BLaER1 treated with 17β-estradiol and CSF1 and Interleukin-3, amounts not matched to agents 10 nM and 100 nM (cell line): ENCODE results near the gene CACNG7.
A peak's percentile ranks its signal among the peaks of the same experiment; 100 is the strongest.

Experiments
- H3K27ac ChIP-seq, 11 experiments: shearing (Covaris generic); formaldehyde crosslinking; 2 replicates each; pipeline ENCODE4 v1.8.1; 2022
- H3K27me3 ChIP-seq, 11 experiments: shearing (Covaris generic); formaldehyde crosslinking; 2 replicates each; pipeline ENCODE4 v1.8.1; 2022
- H3K36me3 ChIP-seq, 11 experiments: shearing (Covaris generic); formaldehyde crosslinking; 2 replicates each; pipeline ENCODE4 v1.8.1; 2022
- H3K4me1 ChIP-seq, 10 experiments: shearing (Covaris generic); formaldehyde crosslinking; 2 replicates each; pipeline ENCODE4 v1.8.1; 2022
- H3K4me2 ChIP-seq, 11 experiments: shearing (Covaris generic); formaldehyde crosslinking; 2 replicates each; pipeline ENCODE4 v1.8.1; 2022
- H3K4me3 ChIP-seq, 10 experiments: shearing (Covaris generic); formaldehyde crosslinking; 2 replicates each; pipeline ENCODE4 v1.8.1; 2022
- H3K9ac ChIP-seq, 11 experiments: shearing (Covaris generic); formaldehyde crosslinking; 2 replicates each; pipeline ENCODE4 v1.8.1; 2022
- H3K9me3 ChIP-seq, 11 experiments: shearing (Covaris generic); formaldehyde crosslinking; replicated peaks in 1 of 11; 2 replicates each; pipeline ENCODE4 v1.8.1; 2022
- H4K20me1 ChIP-seq, 11 experiments: shearing (Covaris generic); formaldehyde crosslinking; 2 replicates each; pipeline ENCODE4 v1.8.1; 2022
- Cebpa-rat ChIP-seq, 11 experiments: shearing (Covaris generic); IDR thresholded peaks; 2 replicates each; pipeline ENCODE4 v1.8.1; 2022

CACNG7 gene

GRCh38 chr19:53905787-53906186 is 3.3 kb upstream of the CACNG7 start:
- peaks cover 62 to 84% (median 70%) of the 10 kb centered on the region in 11 experiments for H3K27me3 ChIP-seq
- H3K4me3 ChIP-seq, result no peak overlapping the region
- peaks cover 0 to 41% (median 0%) of the 10 kb centered on the region in 11 experiments; a peak in 7 of 22 replicates for H4K20me1 ChIP-seq
- no peak overlapping the region for H3K9ac ChIP-seq
- no peak for TF ChIP-seq Cebpa-rat (IDR thresholded peaks at IDR 0.05)
- H3K27ac ChIP-seq, result no peak overlapping the region
- peak overlapping the region in 1 of 11 experiments; percentile 78; a peak in 2 of 22 replicates for H3K4me2 ChIP-seq
- no peaks in the 10 kb centered on the region for H3K9me3 ChIP-seq
- H3K36me3 ChIP-seq, result no peaks in the 10 kb centered on the region
- H3K4me1 ChIP-seq, result peaks cover 0 to 38% (median 13%) of the 10 kb centered on the region in 10 experiments; a peak in 12 of 20 replicates

GRCh38 chr19:53906211-53907192 is 2.6 kb upstream of the CACNG7 start:
- H4K20me1 ChIP-seq, result peaks cover 0 to 41% (median 0%) of the 10 kb centered on the region in 11 experiments; a peak in 7 of 22 replicates
- H3K4me2 ChIP-seq, result peak overlapping the region in 10 of 11 experiments; percentile 1 to 78 (median 38); a peak in 11 of 22 replicates
- TF ChIP-seq Cebpa-rat (IDR thresholded peaks at IDR 0.05), result no peak

GRCh38 chr19:53907193-53907581 is 1.9 kb upstream of the CACNG7 start:
- Histone ChIP-seq H3K4me1 (peaks cover 0 to 38% (median 13%) of the 10 kb centered on the region in 10 experiments; a peak in 12 of 20 replicates), H3K9ac (no peak overlapping the region), H3K27me3 (peaks cover 76 to 94% (median 84%) of the 10 kb centered on the region in 11 experiments), H3K36me3 (no peaks in the 10 kb centered on the region), H3K4me2 (peak overlapping the region in 10 of 11 experiments; percentile 1 to 78 (median 38); a peak in 11 of 22 replicates), H3K4me3 (peak overlapping the region in 2 of 10 experiments; percentile 15 to 26; a peak in 1 of 20 replicates), H4K20me1 (peaks cover 0 to 41% (median 0%) of the 10 kb centered on the region in 11 experiments; a peak in 7 of 22 replicates), H3K9me3 (no peaks in the 10 kb centered on the region), H3K27ac (no peak overlapping the region)
- TF ChIP-seq Cebpa-rat (IDR thresholded peaks at IDR 0.05), result no peak

More at GRCh38 chr19:53906211-53907192, 2.6 kb upstream of the CACNG7 start:
- Histone ChIP-seq H3K27ac (no peak overlapping the region), H3K27me3 (peaks cover 69 to 91% (median 78%) of the 10 kb centered on the region in 11 experiments), H3K4me1 (peaks cover 0 to 38% (median 13%) of the 10 kb centered on the region in 10 experiments; a peak in 12 of 20 replicates), H3K9ac (no peak overlapping the region), H3K4me3 (peak overlapping the region in 3 of 10 experiments; percentile 5 to 26 (median 15); a peak in 2 of 20 replicates), H3K36me3 (no peaks in the 10 kb centered on the region), H3K9me3 (no peaks in the 10 kb centered on the region)

- H4K20me1 ChIP-seq, result peaks cover 0 to 41% (median 0%) of the 10 kb centered on the region in 11 experiments; a peak in 7 of 22 replicates
- H3K9me3 ChIP-seq, result no peaks in the 10 kb centered on the region
- H3K4me2 ChIP-seq, result peak overlapping the region in 7 of 11 experiments; percentile 4 to 78 (median 51); a peak in 12 of 22 replicates
- H3K9ac ChIP-seq, result no peak overlapping the region
- TF ChIP-seq Cebpa-rat (IDR thresholded peaks at IDR 0.05), result no peak
- H3K36me3 ChIP-seq, result no peaks in the 10 kb centered on the region
- peaks cover 0 to 38% (median 13%) of the 10 kb centered on the region in 10 experiments; a peak in 12 of 20 replicates for H3K4me1 ChIP-seq
- H3K27me3 ChIP-seq, result peaks cover 81 to 95% (median 89%) of the 10 kb centered on the region in 11 experiments
- H3K4me3 ChIP-seq, result no peak overlapping the region
- no peak overlapping the region for H3K27ac ChIP-seq
Observed at GRCh38 chr19:53907690-53908089, 1.4 kb upstream of the CACNG7 start.

- H3K4me3 ChIP-seq, result 0 out of 20 replicates have a peak overlapping the region, but pooled peaks of 1 of the 10 experiments have one; percentile 10
- H3K4me1 ChIP-seq, result peaks cover 0 to 38% (median 13%) of the 10 kb centered on the region in 10 experiments; a peak in 12 of 20 replicates
- TF ChIP-seq Cebpa-rat (IDR thresholded peaks at IDR 0.05), result no peak
- peak overlapping the region in 7 of 11 experiments; percentile 4 to 78 (median 35); a peak in 12 of 22 replicates for H3K4me2 ChIP-seq
- H3K9ac ChIP-seq, result no peak overlapping the region
- H3K27ac ChIP-seq, result no peak overlapping the region
- H3K27me3 ChIP-seq, result peaks cover 85 to 98% (median 94%) of the 10 kb centered on the region in 11 experiments
- peaks cover 0 to 41% (median 0%) of the 10 kb centered on the region in 11 experiments; a peak in 7 of 22 replicates for H4K20me1 ChIP-seq
- H3K36me3 ChIP-seq, result no peaks in the 10 kb centered on the region
- no peaks in the 10 kb centered on the region for H3K9me3 ChIP-seq
Observed at GRCh38 chr19:53908106-53908934, 758 bp upstream of the CACNG7 start.

- Histone ChIP-seq H3K36me3 (no peaks in the 10 kb centered on the region), H3K4me2 (no peak overlapping the region), H3K4me1 (peaks cover 0 to 36% (median 13%) of the 10 kb centered on the region in 10 experiments; a peak in 12 of 20 replicates), H3K9me3 (no peaks in the 10 kb centered on the region), H3K27me3 (peaks cover 80 to 96% (median 89%) of the 10 kb centered on the region in 11 experiments), H3K27ac (no peak overlapping the region), H3K4me3 (no peak overlapping the region), H3K9ac (no peak overlapping the region), H4K20me1 (peaks cover 0 to 34% (median 0%) of the 10 kb centered on the region in 11 experiments; a peak in 7 of 22 replicates)
- TF ChIP-seq Cebpa-rat (IDR thresholded peaks at IDR 0.05), result no peak
Observed at GRCh38 chr19:53909471-53910169, 542 bp downstream of the CACNG7 start.

GRCh38 chr19:53910170-53910518 is 1.1 kb downstream of the CACNG7 start:
- Histone ChIP-seq H3K9me3 (no peaks in the 10 kb centered on the region), H3K27me3 (peaks cover 75 to 92% (median 83%) of the 10 kb centered on the region in 11 experiments), H3K4me1 (peaks cover 0 to 31% (median 13%) of the 10 kb centered on the region in 10 experiments; a peak in 12 of 20 replicates), H4K20me1 (peaks cover 0 to 28% (median 0%) of the 10 kb centered on the region in 11 experiments; a peak in 7 of 22 replicates), H3K9ac (no peak overlapping the region), H3K27ac (no peak overlapping the region), H3K4me3 (no peak overlapping the region), H3K4me2 (no peak overlapping the region), H3K36me3 (no peaks in the 10 kb centered on the region)
- no peak for TF ChIP-seq Cebpa-rat (IDR thresholded peaks at IDR 0.05)

GRCh38 chr19:53912653-53913052 is 3.6 kb downstream of the CACNG7 start:
- no peak overlapping the region for H3K9ac ChIP-seq
- TF ChIP-seq Cebpa-rat (IDR thresholded peaks at IDR 0.05), result no peak
- no peak overlapping the region for H3K27ac ChIP-seq
- H3K9me3 ChIP-seq, result no peaks in the 10 kb centered on the region
- H3K36me3 ChIP-seq, result no peaks in the 10 kb centered on the region
- peaks cover 0 to 12% (median 6%) of the 10 kb centered on the region in 10 experiments; a peak in 12 of 20 replicates for H3K4me1 ChIP-seq
- no peak overlapping the region for H3K4me3 ChIP-seq
- peaks cover 0 to 15% (median 0%) of the 10 kb centered on the region in 11 experiments; a peak in 4 of 22 replicates for H4K20me1 ChIP-seq
- no peak overlapping the region for H3K4me2 ChIP-seq
- H3K27me3 ChIP-seq, result peaks cover 55 to 71% (median 62%) of the 10 kb centered on the region in 11 experiments
